UCSD-AML1 (cell line): ENCODE results near the gene RAPGEF6.
"Not testable (repeated sequence)": the region's sequence is repeated elsewhere in the genome, so short reads cannot be mapped to it uniquely, and the experiment has no call there.

Experiments
- DNase-seq: peaks from one replicate; lab custom pipeline; 2025; ENCODE audit not compliant: unreplicated experiment; lab: John Stamatoyannopoulos, UW

RAPGEF6 gene

DNA sequence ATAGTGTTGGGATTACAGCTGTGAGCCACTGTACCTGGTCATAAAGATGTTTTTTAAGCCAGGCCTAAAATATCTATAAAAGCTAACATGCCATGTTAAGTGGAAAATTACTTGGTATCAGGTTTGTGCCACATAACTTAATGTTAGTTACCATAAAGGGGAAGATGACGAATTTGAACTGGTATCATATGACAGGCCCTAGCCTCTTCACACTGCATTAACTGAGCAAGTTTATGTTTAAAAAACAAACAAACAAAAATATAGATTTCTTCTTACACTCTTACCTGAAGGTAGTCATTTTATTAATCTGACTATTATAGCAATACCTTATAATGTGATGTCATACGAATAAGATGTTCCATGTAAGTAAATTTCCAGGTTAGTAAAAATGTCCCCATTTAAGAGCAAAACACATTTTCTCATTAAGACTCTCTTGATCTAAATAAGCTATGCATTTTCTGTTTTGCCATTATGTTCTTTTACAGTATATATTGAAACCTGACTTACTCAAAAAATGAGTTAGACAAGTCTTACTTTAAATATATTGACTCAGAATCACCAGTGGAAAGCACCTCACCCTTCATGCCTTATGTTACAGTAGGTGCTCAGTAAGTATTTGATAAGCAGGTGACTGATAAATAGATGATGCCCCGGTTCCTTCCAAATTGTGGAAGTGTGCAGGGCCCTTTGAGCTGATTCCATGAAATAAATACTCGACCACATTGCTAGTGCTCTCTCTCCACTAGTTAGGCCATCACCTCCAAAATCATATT lies 245.7 kb downstream of the RAPGEF6 start:
- DNase-seq, result no peak

DNA sequence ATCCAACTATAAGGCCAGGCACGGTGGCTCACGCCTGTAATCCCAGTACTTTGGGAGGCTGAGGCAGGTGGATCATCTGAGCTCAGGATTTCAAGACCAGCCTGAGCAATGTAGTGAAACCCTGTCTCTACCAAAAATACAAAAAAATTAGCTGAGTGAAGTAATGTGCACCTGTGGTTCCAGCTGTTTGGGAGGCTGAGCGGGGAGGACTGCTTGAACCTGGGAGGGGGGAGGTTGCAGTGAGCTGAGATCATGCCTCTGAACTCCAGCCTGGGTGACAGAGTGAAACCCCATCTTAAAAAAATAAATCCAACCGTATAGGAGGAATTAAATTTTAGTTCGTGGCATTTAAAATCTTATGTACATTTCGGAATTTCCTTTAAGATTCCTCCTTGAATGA lies 247.8 kb downstream of the RAPGEF6 start:
- DNase-seq, result no peak

DNA sequence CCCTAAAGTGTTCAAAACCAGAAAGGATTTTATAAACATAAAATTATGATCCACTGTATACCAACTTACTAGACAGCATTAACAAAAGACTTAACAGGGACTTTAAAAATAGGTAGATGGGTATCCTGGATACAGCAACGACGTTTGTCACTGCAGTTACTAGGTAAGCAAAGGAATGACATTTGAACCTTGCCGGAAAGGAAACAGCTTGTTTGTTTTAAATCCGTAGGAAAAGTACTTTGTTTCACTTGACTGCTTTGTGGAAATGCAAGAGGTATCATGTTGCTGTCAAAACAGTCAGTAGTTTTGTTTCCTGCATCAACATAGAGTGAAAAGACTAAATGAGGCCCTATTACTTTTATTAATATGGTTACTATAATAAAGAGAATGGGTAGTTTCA lies 248.2 kb downstream of the RAPGEF6 start:
- DNase-seq, result no peak

DNA sequence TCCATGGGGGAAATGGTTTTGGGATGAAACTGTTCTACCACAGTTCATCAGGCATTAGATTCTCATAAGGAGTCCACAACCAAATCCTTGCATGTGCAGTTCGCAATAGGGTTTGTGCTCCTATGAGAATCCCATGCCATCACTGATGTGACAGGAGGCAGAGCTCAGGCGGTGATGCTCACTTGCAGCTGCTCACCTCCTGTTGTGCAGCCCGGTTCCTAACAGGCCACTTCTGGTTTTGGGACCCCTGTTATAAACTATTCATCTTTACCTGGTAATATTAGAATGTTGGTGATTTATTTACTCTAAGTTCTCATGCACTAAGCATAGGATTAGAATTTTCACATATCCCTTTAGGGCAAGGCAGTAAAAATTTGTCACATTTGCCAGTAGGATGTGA lies 248.9 kb downstream of the RAPGEF6 start:
- no peak for DNase-seq

DNA sequence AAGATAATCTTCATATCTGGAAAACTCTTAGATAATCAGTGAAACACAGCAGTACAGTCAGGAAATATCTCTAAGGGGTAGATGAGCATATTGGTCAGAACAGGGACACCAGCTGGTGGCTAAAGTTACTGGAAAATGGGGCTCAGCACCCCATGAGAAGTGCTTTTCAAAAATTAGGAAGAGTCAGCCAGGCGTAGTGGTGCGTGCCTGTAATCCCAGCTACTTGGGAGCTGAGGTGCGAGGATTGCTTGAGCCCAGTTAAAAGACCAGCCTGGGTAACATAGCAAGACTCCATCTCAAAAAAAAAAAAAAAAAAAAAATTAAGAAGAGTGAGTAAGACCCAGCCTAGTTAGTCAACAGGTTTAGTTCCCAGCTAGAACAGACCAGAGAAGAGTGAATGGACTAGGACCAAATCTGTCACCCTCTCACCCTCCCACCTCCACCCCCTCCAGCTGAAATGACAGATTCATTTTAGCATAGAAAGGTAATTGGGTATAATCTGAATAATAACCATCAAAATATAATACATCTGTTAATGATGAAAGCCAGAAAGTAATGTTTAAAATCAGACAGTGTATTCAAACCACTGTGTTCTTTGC lies 250.3 kb downstream of the RAPGEF6 start:
- DNase-seq, result no peak

DNA sequence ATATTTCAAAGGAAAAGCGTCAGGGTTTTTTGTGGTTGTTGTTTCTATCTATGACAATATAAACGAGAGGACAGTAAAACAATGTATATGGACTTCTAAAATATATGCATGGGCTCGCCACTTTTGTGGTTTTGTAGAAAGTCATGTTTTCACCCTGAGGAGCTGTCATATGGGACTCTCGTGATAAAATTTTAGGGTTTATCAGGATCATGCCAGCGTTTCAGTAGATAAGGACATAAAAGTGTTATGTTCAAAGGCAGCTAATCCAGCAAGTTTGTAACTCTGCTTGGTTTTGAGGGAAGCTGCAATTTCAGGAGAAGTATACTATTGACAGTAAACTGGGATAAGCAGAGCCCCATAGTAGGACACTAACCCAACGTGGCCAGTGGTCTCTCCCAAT lies 250.9 kb downstream of the RAPGEF6 start:
- DNase-seq, result no peak

DNA sequence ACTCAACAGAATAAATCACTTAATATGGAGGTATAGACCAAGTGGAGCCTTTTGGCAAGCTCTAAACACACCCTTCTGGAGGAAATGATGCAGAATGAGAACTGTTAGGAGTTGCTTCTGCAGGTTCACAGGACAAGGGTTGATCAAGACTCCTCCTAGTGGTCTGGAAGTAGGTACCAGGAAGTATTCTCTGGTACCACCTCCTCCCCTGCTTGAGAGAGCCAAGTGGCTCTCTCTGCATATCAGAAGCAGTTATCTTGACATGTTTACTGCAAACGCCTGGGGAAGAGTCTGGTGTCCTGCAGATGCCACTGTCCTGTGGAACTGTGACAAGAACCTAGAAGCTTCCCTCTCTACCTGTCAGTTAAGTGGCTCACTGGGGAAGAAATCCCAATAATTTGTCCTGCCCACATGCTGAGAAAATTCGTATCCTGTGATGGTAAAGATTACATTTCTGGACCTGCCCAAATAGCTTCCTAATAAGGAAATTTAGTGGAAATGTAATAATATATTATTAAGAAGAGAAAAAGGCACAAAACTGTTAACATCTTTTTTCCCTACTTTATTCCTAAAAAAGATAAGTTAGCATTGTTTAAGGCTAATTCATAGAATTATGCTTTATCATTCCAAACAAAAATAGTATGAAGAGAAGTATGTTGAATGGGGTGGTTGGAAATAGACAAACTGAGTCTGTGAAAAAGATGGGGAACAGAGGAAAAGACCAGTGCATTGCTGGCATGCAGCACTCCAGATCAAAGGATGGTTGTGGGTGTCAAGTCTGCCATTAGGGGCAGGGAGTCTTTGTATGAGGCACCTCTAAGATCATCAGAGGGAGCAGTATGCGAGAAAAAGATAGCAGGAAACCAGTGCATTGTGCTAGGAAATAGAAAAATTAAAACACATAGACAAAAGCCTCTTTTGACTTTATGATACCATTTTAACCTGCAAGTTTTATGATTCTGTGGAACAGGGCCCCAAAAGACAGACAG lies 252.3 kb downstream of the RAPGEF6 start:
- peak; percentile 19 for DNase-seq

DNA sequence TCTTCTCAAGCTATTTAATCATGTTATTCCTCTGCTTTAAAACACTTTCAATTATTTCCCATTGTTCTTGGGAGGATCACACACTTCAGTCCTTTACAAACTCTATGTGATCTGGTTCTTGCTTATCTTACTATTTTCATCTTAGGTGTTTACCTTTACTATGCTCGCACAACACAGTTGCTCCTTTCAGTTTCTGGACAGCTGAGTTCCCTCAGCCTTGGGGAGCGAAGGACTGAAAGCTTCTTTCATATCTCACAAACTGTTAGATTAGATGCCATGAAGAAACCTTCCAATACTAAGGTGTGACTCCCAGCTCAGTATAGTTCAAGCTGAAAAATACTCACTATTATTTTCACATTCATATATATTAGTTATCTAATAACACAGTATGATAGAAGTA lies 253.3 kb downstream of the RAPGEF6 start:
- DNase-seq, result no peak

DNA sequence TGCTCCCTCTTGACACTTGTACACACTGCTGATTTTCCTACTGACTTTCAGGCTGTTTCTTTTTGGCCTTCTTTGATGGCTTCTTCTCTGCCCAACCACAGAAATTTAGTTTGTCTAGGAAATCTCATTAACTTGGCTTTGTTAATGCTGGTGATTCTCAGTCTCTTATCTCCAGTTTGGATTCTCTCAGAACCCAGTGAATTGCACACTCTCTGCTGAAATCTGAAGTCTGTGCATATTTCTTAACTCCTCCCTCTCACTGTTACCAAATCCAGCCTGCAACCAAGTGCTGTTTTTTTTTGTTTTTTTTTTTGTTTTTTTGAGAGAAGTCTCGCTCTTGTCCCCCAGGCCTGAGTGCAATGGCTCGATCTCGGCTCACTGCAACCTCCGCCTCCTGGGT lies 254.0 kb downstream of the RAPGEF6 start:
- DNase-seq, result no peak

DNA sequence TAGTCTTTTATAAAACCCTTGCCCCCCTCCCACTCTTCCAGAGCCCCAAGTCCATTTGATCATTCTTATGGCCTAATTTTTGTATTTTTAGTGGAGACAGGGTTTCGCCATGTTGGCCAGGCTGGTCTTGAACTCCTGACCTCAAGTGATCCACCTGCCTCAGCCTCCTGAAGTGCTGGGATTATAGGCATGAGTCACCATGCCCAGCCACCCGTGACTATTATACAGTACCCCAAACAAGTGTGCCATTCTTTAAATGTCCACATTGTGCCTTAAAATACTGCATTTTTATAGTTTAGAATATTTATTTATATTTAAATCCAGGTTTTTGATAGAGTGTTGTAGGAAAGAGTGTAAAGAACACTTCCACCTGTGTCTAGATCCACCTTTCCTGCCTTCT lies 254.8 kb downstream of the RAPGEF6 start:
- DNase-seq, result not testable (repeated sequence)

DNA sequence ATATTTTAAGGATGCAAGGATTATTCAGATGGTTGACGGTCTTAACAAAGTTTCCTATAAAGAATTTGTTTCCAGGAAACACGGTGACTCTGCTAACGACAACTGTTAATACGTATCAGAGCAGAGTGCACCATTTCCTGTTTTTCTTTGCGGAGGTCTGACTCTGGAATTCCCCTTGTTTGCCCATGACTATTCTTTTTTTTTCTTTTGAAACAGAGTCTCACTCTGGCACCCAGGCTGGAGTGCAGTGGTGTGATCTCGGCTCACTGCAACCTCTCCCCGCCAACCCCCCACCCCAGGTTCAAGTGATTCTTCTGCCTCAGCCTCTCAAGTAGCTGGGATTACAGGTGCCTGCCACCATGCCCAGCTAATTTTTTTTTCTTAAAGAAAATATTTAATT lies 255.3 kb downstream of the RAPGEF6 start:
- peak; percentile 31 for DNase-seq

DNA sequence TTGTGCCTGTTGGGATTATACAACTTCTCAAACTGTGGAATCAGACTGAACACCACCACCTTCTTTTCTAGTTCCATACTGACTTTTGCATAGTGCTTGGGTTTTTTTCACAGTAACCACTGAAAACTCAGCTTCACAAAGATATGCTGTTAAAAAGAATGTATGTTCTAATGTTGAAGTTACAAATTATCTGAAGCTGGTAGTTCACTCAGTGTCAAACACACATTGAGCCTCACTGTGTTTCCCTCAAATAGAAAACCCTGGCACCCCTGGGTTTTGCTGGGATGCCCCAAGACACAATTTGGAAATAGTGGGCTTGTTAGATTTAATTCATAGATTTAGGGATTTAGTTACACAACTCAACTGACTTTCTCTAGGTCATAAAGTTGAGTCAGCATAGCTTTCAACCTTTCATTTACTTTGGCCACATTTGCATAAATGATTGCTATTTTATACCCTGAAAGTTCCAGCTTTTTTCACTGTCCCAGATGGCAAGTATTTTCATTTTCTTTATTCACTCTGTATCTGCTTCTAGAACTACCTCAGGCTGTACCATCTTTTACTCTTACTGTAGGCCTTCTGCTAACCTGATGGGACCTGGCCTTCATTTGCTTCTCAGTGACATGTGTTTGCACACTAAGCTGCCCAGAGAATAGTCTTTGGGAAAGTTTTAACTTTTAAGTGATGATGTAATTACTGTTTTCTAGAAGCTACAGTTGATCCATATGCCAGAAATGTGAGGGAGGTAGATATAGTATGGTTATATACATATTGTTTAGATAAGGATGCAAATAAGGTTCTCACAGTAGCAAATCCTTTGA lies 256.1 kb downstream of the RAPGEF6 start:
- no peak for DNase-seq

DNA sequence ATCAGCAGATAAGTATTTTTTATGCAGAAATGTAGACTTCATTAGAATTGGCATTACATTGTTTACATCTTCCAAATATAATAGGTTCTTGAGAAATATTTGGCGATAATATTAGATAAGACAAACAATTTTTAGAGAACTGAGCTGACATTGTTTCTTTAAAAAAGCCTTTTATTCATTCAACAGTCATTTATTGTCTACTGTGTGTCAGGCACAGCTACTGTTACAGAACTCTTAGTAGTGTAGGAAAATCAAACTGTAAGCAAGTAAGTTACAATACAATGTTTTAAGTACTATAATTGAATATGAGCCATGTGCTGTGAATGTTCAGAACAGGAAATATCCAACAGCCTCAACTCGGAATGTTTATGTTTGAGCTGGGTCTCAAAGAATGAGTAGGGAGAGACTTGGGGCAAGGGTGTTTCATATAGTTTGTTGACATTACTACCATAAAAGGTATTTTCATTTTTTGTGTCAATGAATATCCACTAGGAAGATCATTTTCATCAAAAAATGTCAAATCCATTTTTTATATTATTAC lies 257.2 kb downstream of the RAPGEF6 start:
- DNase-seq, result no peak

DNA sequence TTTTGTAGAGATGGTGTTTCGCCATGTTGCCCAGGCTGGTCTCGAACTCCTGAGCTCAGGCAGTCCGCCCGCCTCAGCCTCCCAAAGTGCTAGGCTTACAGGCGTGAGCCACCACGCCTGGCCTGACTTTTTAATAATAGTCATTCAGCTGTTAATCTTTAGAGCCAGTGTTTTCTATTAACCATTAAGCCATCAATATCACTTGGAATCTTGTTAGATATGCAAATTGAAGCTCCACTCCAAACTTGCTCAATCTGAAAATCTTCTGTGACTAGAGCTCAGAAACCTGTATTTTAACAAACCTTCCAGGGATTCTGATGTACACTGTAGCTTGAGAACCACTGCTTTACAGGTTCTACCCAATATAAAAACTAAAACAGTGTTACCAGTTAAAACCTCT lies 257.7 kb downstream of the RAPGEF6 start:
- DNase-seq, result no peak

DNA sequence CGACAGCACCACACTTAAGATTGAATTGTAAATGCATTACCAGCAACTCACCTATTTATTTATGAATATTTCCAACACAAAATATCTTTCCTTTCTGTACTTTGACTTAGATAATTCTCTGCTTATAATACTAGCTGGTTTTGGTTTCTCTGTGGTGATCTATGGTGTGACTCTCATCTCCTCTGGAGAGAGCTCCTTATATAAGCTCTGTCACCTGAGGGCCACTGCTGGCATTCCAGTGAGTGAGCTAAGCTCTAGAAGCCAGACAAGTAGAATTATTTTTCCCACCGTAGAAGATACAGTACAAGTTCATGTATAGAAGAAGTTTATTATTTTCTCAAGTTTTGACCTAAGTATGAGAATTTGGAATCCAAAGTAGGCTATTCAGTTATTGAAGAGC lies 259.7 kb downstream of the RAPGEF6 start:
- DNase-seq, result no peak
